DMS 273 treated with DMSO at 0.1 percent for 48 hours (cell line): Measurements from ENCODE around the gene DPH1.
A peak's percentile ranks its signal among the peaks of the same experiment; 100 is the strongest.
"Not testable (repeated sequence)": the region's sequence is repeated elsewhere in the genome, so short reads cannot be mapped to it uniquely, and the experiment has no call there.

Experiments
- DNase-seq: peaks from one replicate; lab custom pipeline; 2025; lab: John Stamatoyannopoulos, UW

DPH1 gene

DNA sequence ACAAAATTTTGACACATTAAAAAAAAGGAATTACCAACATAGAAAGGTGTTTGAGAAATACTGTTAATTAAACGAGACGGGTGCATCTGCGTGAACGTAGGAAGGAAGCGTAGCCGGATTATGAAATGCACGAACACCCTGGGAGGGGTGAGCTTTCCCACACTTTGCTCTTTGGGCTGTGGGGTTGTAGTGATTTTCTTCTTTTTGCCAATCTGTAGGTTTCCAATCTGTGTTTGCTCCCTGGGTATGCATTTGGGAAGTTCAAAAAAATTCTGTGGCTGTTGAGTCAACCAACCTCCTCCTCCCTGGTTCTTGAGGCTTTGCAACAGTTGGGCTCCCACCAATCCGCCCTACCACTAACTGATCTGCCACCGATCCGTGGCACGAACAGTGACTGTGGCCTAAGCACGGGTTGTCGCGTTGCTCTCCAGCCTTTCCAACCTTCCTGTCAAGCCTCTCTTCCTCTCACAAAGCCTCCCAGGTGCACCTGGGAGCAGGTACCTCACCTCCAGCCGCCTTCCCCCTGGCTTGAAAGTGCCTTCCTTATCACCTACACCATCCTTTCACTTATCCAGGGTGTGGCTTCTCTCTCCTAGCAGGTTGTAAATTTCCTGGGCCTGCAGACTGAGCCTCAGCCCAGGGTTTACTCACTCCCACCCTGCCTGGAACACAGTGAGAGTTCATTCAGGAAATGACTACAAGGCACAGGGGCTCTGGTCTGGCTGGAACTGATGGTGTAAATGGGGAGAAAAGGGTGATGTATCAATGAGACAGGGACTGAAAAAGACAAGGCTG is 21.4 kb upstream of the DPH1 start:
- DNase-seq, result no peak

DNA sequence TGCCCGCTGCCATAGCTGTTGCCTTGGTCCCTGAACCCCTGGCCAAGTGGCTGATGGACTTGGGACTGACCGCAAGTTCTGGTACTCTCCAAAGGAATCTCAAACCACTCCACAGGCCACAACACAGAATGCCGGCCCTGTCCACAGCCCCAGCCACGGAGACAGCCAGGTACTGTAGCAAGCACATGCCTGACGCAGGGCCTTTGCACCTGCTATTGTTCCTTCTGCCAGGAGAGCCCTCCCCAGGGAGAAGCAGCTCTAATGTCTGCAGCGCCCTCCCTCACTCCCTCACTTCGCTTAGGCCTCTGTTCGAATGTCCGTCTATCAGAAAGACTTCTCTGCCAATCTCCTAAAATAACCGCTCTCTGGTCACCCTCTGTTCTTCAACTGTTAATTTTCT is 20.2 kb upstream of the DPH1 start:
- no peak for DNase-seq

DNA sequence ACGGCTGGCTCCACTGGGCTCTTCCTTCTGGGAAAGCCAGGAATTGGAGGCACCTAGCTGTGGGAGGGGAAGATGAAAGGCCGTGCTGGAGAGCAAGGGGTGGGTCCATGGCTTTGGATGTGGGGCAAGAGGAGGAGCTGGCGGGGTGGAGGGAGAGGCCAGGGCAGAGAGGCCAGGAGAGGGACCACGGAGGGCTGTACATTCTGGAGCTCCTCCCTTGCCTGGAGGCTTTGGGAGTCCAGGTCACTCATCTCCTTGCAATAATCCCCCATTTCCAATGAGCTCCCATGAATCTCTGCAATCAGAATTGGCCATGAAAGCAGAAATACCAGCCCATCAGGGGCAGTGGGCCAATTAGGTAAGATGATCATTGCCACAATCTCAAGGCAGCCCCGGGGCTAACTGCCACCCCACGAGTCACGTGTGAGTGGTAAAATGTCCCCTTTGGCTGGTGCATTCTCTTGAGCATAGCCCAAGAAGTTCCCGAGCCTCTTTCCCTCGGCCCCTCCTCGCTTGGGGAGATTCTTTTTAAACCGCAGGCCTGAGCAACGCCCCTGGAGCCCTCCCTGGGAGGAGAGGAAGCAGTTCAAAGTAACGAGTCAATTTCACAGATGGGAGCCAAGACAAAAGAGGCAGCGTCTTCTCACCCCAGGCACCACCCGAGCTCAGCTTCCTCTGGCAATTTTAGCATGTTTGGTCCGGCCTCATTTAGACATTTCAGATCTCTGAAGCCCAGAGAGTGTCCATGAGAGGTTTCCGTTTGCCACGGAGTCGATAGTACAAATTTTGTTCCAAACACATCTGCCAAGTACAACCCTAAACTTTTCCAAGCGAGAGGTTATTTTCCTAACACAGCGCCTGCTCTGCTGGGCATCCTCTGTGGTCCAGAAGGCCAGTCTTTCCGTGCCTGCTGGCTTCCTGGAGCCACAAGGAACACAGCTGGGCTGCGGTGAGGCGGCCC is 18.3 kb upstream of the DPH1 start:
- DNase-seq, result no peak

DNA sequence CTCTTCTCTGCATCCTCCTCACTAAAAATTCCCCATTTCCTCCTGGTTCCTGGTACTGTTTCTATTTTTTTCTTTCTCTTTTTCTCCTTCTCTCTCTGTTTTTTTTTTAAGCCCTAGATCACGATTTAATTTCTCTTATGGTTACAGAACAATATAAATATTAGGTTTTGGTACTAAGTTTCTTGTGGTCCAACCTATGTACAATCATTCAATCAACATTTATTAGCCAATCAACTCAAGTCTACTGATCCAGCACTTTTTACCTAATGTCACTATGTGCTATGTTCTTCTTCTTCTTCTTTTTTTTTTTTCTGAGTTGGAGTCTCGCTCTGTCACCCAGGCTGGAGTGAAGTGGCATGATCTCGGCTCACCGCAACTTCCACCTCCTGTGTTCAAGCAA is 17.5 kb upstream of the DPH1 start:
- no peak for DNase-seq

DNA sequence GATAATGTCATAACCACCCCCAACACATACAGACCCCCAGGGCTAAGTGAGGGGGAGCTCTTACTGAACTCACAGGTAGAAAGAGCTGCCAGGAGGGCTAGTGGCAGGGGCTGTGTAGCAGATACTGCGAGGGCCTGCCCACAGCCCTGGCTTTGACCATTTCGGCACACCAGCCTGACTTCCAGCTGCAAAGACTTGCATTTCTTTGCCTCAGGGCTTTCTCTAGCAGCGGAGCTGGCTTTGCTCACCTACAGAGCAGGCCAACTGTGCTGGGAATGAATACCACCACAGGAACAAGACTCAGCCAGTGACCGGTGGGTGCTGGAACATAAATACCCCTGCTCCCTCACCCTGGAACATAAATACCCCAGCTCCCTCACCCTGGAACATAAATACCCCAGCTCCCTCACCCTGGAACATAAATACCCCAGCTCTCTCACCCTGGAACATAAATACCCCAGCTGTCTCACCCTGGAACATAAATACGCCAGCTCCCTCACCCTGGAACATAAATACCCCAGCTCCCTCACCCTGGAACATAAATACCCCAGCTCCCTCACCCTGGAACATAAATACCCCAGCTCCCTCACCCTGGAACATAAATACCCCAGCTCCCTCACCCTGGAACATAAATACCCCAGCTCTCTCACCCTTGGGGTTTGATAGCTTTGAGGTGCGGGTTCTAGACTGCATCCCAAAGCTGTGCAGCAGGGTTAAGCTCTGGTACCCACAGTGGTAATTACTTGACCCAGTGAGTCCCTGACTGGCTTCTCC is 16.5 kb upstream of the DPH1 start:
- DNase-seq, result not testable (repeated sequence)

DNA sequence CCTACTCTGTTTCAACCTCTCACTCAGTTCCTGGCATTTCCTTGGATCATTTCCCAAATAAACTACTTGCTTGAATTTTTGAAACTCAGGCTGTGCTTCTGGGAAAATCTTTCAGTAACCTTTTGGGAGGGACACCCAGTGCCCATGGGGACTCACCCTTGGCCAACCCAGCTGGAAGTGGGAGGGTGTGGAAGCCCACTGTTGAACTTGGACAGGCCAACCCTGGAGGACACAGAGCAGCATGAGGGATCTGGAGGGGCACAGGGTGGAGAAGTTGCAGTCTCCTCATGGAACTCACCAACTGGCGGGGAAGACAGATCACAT is 16.0 kb upstream of the DPH1 start:
- no peak for DNase-seq

DNA sequence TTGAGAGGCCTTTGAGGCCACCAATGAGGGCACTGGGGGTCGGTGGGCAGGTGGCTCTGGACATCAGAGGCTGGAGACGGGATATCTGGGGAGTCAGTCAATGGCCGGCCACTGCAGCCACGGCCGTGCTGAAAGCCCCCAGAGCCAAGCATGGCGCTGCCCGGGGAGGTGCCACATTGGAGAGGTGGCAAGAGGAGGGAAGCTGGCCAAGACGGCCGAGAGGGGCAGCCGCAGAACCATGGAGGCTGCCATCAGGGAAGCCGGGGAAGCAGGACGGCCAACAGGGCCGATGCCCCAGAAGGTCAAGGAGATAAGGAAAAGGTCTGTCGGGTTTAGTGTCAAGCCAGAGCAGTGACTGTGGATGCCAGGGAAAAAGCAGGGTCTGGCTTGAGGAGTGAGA is 14.6 kb upstream of the DPH1 start:
- DNase-seq, result no peak

DNA sequence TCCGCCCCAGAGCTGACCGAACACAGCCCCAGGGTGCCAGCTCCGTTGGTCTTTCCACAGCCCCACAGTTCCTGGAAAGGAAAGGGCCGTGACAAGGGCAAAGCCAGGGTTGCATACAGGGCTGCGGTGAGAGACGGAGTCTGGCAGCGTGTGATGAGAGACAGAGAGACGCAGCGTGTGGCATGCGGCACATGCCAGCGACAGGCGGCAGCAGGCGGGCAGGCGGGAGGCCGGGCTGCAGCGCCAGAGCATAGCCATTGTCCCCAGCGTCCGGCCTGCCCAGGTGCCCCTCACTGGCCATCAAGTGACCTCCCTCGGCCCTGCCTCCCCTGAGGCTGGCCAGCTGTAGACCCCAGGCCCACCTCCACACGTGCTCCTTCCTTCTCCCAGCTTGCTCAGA is 13.5 kb upstream of the DPH1 start:
- DNase-seq, result no peak

DNA sequence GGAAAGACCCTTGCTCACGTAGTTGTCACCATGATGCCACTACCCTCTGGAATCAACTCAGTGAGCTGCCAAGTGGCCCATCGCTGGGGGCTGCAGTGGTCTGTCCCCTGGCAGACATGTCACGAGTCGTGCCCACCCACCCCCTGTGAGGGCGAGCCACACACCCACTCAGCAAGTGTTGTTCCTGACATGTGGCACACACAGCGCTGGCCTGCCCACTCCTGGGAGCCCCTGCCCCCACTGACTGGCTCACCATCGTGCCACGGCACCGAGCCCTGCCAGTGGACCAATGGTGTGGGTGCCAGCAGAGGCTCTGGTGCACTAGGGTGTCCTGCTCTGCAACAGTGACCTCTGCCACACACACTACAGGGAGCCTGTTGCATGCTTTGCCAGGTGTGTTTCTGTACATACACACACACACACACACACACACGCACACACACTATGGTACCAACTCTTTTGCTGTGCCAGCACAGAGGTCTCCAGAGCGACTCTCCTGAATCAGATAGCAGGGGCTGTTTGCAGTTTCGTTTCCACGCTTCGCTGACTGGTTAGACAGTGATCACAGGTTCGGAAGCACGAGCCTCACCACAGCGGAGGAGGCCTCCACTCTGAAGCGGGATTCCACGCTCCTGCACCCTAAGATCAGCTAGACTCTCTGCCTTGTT is 12.5 kb upstream of the DPH1 start:
- DNase-seq, result no peak

DNA sequence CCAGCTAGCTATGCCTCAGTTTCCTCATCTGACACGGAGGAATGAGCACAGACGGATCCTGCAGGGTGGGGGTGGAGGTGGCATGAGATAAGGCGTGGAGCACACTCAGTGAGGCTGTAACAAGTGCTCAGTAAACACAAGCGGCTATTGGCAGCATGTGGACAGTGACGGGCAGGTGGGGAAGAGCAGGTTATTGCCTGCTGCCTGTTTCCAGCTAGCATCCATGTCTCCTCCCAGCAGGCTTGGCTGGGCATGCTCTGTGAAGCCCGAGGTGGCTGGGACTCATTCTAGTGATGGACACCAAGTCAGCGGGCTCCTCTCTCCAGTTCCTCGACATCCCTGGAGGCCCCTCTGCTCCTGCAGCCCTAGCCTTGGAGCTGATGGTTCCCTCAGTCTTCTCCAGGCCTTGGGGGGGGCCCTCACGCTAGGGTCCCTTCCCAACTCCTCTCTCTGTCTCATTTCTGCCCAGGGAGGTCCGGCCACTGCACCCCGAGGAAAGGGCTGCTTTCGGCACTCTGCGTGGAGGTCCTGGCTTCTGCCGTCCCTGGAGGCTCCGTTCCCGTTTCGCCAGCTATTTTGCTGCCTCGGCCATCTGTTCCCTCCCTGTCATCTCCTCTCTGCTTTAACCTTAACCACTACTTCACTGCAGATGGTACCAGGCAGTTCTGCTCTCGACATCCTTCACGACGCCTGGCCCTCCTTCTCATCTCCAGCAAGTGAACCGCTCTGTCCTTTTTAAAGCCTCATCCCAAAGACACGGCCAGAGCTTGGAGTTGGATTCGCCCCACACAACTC is 11.0 kb upstream of the DPH1 start:
- DNase-seq, result peak; percentile 39

DNA sequence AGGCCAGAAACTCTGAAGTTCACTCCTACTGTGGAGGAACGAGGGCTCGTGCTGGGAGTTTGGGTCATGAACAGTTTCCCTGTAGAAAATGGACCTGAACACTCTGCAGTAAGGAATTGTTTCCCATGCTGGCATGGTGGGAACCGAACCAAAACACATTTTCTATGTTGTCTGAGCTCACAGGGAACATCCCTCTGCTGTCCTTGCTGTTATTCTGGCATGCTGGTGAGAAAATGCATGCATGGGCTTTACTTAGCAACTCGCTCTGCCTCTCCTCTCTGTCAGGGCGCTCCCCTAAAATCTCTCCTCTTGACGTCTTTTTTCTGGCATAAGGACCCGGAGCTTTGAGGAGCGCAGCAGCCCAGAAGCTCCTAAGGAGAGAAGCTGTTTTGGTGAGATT is 10.2 kb upstream of the DPH1 start:
- no peak for DNase-seq

DNA sequence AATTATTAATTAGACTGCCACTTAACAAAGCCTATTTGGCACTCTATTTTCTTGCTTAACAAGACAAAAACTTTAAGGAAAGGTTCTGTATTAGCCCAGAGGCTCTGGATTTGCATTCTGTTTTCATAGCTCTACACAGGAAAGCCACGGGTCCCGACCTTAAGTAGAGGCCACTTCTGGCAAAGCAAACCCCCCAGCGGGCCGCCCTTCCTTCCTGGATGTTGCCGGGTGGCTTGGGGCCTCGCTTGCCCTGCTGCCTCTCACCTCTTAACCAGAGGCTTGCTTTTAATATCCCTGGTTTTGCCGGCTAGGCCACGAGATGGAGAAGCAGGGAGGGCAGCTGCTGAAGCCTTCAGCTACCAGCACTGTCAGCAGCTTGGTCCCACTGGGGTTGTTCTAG is 9.2 kb upstream of the DPH1 start:
- DNase-seq, result no peak

DNA sequence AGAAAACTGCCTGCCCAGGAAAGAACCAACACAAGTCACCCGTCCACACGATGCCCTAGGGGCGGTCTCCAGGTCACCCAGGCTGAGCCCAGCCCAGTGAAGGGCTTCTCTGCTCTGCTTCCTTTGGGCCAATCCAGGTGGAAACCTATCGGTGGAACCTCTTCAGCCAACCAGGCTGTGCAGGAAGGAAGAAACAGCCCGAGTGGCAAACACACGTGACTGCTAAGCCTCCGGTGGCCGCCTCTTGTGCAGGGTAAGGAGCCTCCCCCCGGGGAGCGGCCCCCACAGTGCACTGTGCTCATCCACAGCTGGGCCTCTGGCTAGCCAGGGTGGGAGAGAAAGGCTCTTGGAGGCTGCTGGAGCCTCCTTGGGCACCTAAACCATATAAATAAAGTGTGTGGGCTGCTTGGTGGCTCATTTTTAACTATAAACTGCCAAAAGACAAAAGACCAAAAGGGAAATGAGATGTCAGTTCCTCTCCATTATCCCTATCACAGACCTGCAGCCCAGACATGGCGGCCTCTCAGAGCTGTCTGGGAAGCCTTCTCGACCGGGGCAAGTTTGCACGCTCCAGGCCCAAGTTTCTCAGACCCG is 7.2 kb upstream of the DPH1 start:
- DNase-seq, result no peak

DNA sequence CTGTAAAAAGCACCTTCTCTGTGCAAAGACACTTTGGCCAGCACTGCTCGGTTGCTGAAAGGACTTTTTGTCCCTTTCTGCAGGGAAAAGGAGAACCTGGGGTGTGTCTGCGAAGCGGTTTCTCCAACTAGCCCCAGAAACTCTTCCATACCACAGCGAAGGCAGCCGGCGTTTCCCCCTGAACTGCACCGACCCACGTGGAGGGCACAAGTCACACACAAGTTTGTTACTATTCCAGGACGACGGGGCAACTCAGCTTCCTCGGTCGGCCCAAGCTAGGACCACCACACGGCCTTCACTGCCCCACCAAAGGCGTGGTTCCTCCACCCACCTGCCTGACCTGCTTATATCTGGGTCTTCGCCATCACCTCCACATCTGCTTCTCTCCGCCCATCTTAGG is 6.7 kb upstream of the DPH1 start:
- DNase-seq, result no peak

DNA sequence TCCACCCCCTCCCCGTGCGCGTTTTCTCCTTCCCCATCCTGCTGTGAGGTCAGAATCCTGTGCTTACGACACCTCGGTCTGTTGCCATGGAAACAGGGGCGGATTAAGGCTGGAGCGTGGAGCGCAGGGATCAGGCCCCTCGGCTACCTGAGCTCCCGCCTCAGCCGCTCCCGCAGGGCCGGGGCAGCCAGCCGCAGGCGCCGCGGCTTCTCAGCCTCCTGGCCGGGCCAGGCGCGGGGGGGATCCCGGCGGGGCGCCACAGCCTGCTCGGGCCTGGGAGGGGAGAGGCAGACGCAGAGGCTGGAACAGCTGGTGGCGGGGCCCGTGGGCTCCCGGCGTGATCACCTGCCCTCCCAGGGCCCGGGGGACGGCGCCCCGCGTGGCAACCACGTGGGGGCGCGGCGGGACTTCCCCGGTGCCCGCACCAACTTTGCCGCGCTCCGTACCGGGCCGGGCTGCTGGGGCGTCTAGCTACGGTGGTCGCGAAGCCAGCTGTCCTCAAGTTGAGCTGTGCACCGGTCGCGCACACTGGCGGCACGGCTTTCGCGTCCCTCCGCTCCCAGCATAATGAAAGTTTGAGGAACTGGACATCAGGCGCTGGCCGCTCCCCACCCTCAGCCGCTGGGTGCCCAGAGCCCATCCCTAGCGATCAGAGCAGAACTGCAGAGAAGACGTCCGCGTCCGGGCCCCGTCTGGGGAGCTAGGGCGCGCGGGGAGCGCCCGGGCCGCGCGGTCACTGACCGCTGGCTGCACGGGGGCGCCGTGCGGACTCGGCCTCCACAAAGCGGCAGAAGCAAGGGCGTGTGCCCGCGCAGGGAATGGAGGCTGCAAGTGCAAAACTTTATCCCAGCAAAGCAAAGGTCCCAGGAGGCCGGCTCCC is 6.0 kb upstream of the DPH1 start:
- DNase-seq, result no peak

DNA sequence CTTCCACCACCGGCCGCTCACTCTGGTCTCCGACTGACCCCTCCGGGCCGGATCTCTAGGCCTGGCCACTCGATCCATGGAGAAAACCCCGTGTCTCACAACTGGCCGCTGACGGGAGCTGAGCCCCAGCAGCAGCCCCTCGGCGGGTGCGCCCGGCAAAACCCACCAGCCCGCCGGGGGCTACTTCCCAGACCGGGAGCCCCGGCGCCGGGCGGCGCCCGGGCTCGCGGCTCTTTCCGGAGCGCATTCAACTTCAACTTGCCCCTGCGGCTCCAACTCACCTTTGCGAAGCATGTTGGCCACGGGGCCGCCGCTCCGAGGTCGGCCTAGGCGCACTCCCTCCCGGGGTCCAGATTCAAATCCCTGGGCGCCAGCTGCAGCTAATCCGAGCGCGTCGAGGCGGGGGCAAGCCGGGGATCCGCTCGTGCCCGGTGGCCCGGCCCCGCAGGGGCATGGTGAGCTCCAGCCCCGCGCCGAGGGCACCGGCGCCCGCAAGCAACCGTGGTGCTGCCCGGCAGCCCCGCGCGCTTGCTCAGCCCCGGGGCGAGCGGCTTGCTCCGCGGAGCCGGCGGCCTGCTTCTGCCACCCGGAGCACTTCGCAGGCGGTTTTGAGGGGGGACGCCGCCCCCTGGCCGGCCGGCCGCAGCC is 5.3 kb upstream of the DPH1 start:
- DNase-seq, result no peak

DNA sequence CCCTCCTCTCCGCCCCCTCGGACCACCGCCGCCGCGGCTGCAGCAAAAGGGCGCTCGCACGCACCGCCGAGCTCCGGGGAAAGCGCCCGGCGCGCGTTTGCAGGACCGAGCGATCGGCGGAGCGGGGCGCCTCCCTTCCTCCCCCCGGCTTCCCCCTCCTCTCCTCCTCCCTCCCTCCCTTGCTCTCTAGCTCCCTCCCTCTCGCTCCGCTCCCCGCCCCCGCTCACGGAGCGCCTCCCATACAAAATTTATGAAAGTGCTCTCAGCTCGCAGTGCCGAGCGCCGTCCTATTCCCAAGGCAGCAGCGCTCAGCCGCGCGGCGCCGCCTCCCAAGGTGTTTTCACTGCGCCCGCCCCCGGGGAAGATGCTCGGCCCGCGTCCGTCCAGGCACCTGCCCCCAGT is 4.7 kb upstream of the DPH1 start, which contains the start of gene RTN4RL1:
Gene RTN4RL1, minus strand, starts transcription at position 115 of the 402 bp plus-strand sequence. CDS start 469 bp downstream, outside the sequence.
- DNase-seq, result peak; percentile 32

DNA sequence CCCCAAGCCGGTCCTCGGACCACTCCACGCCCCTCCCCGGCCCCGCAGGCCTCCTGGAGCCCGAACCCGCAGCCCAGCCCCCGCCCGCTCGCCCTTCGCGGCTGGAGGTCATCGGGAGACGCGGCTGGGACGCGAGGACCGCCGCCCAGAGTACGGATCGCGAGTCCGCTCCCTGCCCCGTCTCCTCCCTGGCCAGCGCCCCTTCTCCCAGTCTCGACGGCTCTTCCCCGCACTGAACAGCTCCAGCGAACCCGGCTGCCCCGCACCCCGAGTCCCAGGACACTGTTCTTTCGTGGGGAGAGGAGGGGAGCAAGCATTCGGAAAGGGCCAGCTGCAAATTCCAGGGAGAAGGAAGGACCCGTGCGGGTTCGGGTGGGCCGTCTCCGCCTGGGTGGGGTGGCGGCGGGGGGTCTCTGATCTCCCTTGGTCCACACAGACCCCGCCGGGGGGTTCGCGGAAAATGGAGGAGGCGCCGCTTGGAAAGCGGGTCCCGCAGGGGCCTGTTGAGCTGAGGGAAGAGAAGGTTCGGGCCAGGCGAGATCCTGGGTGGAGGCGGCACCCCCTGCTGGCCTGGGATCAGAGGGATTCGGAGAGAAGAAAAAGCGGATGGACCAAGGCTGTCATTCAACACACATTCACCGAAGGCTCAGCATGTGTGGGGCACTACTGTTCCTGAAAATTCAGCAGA is 4.2 kb upstream of the DPH1 start:
- peak; percentile 15 for DNase-seq
